Kidney epithelial cell (primary cell): ENCODE measurements around the gene ZCCHC24. TPM values are rescaled to one million over a fixed set of nuclear protein-coding genes. Genes with fewer than 3 reads are reported as not detected.

ENCODE experiments used
- DNase-seq: peaks from one replicate; pipeline ENCODE4 v3.0.0-alpha.2; 2010; ENCODE audit warnings: low read depth
- H3K27me3 ChIP-seq: 2 replicates; pipeline ENCODE4 v1.6.0; 2011; ENCODE audit warnings: low read length; ENCODE audit not compliant: control insufficient read depth, insufficient read depth
- H3K36me3 ChIP-seq: 2 replicates; pipeline ENCODE4 v1.5.1; 2011; ENCODE audit warnings: low read length; ENCODE audit not compliant: control insufficient read depth, insufficient read depth
- H3K4me3 ChIP-seq: 2 replicates; pipeline ENCODE4 v1.5.1; 2011; ENCODE audit warnings: low read depth, mild to moderate bottlenecking, control low read depth, low read length
- CTCF ChIP-seq: IDR thresholded peaks from 2 replicates; pipeline ENCODE4 v1.5.1; 2011; ENCODE audit warnings: mild to moderate bottlenecking, moderate library complexity, low read length, control low read depth, inconsistent platforms; ENCODE audit not compliant: insufficient read depth, poor library complexity, severe bottlenecking
- total RNA-seq: library from RNA; depleted of rRNA; stranded (reverse); fragments of >200 nt; gene quantifications from 2 replicates; pipeline ENCODE4 v1.2.3, GENCODE V29; 2015

ZCCHC24 gene
- total RNA-seq, 1 donor from 2014 or later = 6.2 TPM

DNA sequence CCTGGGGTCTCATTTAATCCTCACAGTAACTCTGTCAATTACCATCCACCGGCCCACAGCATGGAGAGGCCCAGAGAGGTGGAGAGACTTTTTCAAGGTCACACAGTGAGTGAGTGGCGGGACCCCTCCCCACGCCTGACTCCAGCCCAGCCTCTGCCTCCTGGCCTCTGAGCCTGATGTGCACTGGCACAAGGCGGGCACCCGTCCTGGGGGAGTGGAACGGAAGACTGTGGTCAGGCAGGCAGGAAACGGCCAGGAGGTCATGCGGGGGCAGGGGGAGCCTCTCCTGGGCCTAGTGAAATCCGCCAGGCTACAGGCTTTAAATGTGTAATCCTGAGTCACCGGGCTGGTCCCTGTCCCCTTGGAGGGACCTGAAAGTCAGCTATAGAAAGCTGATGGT lies 32.2 kb downstream of the ZCCHC24 start:
- TF ChIP-seq CTCF = no peak
- no peaks in the 10 kb centered on the region for H3K27me3 ChIP-seq
- H3K36me3 ChIP-seq = no peaks in the 10 kb centered on the region
- no peak for DNase-seq
- no peak overlapping the region for H3K4me3 ChIP-seq

GRCh38 chr10:79412516-79412915 lies 32.9 kb downstream of the ZCCHC24 start:
- Histone ChIP-seq H3K27me3 (no peaks in the 10 kb centered on the region), H3K4me3 (no peak overlapping the region), H3K36me3 (no peaks in the 10 kb centered on the region)
- DNase-seq = no peak
- TF ChIP-seq CTCF = no peak

DNA sequence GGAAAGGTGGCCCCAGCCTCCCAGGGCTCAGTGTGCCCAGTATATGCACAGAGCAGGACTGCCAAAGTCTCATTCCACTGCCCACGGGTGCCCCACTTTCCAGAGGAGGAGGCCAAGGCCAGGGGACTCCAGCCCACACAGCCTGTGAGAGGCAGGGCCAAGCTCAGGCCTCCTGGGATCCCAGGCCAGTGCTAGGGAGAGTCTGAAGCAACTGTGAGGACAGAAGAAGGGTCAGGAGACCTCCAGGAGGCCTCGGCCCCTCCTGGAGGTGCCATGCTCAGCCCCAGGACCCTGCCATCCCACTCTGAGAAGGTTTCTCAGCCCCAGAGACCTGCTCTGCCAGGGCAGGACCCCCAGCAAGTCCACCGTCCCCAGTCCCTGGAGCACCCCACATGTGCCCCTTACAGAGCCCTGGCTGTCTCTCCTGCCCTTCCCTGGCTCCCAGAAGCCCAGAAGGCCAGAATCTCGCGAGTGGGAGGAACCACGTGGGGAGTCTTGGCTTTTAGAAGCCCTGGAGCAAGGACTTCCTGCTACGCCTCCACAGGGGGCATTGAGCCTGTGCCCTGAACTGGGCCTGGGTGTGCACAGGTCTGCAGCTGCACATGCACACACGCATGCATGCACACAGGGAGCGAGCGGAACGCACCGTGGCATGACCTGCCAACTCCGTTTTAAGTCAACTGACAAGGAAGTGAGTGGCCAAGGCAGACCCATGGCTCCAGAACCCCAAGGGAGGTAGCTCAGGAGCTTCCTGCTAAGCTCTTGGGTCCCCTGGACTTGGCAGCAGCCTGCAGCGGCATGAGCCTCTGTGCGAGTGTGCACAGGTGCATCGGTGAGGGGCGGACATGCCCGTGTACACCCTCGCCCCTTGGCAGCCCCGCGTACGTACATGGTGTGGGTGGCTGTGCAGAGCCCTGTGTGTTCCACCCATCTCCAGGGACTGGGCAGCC lies 33.6 kb downstream of the ZCCHC24 start:
- TF ChIP-seq CTCF = no peak
- Histone ChIP-seq H3K27me3 (no peaks in the 10 kb centered on the region), H3K4me3 (no peak overlapping the region), H3K36me3 (no peaks in the 10 kb centered on the region)
- DNase-seq = no peak

- Histone ChIP-seq H3K4me3 (no peak overlapping the region), H3K27me3 (no peaks in the 10 kb centered on the region), H3K36me3 (no peaks in the 10 kb centered on the region)
- no peak for TF ChIP-seq CTCF
- no peak for DNase-seq
Observed at GRCh38 chr10:79410315-79411094, 34.9 kb downstream of the ZCCHC24 start.

DNA sequence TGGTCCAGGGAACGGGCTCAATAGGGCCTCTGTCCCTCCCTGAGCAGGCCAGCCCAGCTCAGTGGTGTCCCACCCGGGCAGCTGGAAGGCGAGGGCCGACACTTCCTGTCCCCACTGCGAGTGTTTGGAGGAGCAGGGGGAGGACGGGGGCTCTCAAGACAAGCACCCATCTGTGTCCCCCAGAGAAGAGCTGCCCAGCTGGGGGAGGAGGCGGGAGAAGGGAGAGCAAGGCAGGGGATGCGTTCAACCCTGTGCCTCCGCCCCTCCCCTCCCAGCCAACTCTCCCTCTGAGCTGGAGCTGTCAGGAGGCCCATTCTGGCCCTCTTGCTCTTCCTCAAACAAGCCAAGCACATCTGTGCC lies 35.7 kb downstream of the ZCCHC24 start:
- Histone ChIP-seq H3K36me3 (no peaks in the 10 kb centered on the region), H3K27me3 (no peaks in the 10 kb centered on the region), H3K4me3 (no peak overlapping the region)
- no peak for DNase-seq
- no peak for TF ChIP-seq CTCF
